ENCODE measurements around the gene PITPNM1. TPM values are rescaled to one million over a fixed set of nuclear protein-coding genes. Genes with fewer than 3 reads are reported as not detected.

The PITPNM1 gene
- total RNA-seq, 8 experiments from 2014 or later = 21.4 to 64.4 (median 35.9) TPM

DNA sequence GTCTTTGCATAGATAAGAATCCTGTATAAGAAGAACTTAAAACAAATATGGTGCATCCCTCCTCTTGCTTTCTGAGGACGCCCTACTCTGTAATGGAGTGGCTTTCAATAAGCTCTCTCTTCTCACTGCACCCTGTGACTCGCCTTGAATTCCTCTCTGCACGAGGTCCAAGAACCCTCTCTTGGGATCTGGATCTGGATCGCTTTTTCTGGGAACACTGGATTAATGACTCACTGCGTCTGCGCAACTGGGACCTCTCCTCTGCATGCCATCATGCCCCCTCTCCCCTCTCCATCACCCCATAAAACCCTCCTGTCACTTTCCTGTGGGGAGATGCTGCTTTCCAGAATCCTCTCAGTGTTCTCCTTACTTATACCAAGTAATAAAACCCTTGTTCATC lies 33.1 kb upstream of the PITPNM1 start:
- no peak overlapping the region for H3K4me3 ChIP-seq
- H3K27ac ChIP-seq = no peak overlapping the region
- ATAC-seq (replicated peaks in 6 of 8) = no peak
- whole genome bisulfite sequencing, 10 experiments = 36 to 90% (median 68%) methylated on average over 1 to 6 of the region's 6 CpGs; no CpG with 5 or more reads in 1 of the 10 experiments
- no peaks in the 10 kb centered on the region for H3K4me1 ChIP-seq (replicated peaks in 1 of 2)
- in situ Hi-C loops (cut with MboI; ENCODE audit: low pct_unique_long_range_greater_than_20kb in 2 of 9, low sequenced_read_pairs in 9 of 9, unreplicated experiment in 9 of 9) = no loop called here

DNA sequence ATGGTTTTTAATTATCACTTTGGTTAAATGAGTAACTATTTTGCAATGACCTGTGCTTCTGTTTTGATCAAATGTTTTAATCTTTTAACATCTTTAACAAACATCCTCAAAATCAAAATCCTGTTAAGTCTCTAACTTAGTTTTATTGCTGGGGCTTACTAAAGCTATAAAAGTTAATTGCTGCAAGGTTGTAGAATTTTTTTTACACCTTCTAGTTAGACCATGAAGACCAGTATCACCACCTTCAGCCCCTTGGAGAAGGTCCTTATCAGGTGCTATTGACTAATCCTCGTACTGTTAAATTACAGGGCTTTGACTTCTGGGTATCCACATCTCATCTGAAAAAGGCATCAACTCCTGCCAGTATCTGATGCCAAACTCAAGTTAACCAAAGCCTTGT lies 30.4 kb upstream of the PITPNM1 start:
- no peaks in the 10 kb centered on the region for H3K4me1 ChIP-seq (replicated peaks in 1 of 2)
- in situ Hi-C loops (cut with MboI; ENCODE audit: low pct_unique_long_range_greater_than_20kb in 2 of 9, low sequenced_read_pairs in 9 of 9, unreplicated experiment in 9 of 9) = no loop called here
- no peak overlapping the region for H3K27ac ChIP-seq
- no peak overlapping the region for H3K4me3 ChIP-seq
- WGBS, 10 experiments = 13 to 62% (median 29%) methylated on average over 1 of the region's 1 CpG; no CpG with 5 or more reads in 5 of the 10 experiments
- no peak for ATAC-seq (replicated peaks in 6 of 8)

DNA sequence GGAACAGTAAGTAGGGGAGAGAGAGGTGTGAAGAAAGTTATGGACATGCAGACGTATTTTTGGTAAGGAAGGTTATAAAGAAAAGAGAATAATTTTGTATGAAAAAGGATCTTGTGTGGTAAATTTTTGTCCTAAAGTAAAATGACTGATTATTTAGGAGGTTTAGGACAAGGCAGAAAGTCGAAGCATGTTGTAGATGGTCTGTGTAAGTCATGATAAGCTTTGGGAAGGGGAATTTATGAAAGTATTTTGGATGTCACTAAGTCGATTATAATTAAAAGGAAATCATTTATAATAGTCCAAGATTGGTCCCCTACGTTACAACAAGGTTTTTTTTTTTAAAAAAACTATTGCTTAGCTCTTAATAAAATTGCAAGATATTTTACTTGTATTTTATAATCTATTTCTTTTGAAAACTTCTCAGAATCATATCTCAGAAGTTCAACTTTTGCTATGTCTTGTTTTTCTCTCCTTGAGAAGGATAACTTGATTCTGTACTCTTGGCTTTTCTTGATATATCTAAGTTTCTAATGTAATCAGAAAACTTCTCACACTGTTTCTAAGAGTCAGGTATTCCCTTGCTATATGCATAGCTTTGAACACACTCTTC lies 29.0 kb upstream of the PITPNM1 start:
- Histone ChIP-seq H3K4me3 (no peak overlapping the region), H3K4me1 (replicated peaks in 1 of 2) (no peaks in the 10 kb centered on the region), H3K27ac (no peak overlapping the region)
- ATAC-seq (replicated peaks in 6 of 8) = no peak
- 0 to 20% (median 11%) methylated on average over 3 to 4 of the region's 4 CpGs for WGBS, 10 experiments
- in situ Hi-C loops (cut with MboI; ENCODE audit: low pct_unique_long_range_greater_than_20kb in 2 of 9, low sequenced_read_pairs in 9 of 9, unreplicated experiment in 9 of 9) = no loop called here

DNA sequence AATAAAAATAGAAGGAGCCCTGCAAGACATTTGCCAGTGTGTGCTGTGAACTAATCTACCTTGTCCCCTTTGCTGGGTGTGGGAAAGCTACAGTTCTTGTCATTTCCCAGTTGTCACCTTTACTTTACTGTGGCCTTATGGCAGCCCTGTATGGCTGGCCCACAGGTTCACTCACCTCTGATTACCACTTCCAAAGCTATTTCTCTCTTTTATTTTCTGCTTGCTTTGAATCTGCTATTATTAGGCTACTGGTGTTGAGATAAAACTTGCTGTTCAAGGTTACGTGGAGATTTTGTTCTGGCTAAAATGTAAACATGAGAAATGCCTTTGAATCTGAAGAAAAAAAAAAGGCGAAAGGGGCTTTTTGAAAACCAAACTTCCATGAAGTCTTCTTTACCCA lies 27.7 kb upstream of the PITPNM1 start:
- 17 to 100% (median 75%) methylated on average over 1 to 2 of the region's 2 CpGs; no CpG with 5 or more reads in 1 of the 10 experiments for WGBS, 10 experiments
- ATAC-seq (replicated peaks in 6 of 8) = no peak
- Histone ChIP-seq H3K4me1 (replicated peaks in 1 of 2) (no peaks in the 10 kb centered on the region), H3K4me3 (no peak overlapping the region), H3K27ac (no peak overlapping the region)
- in situ Hi-C loops (cut with MboI; ENCODE audit: low pct_unique_long_range_greater_than_20kb in 2 of 9, low sequenced_read_pairs in 9 of 9, unreplicated experiment in 9 of 9) = no loop called here

DNA sequence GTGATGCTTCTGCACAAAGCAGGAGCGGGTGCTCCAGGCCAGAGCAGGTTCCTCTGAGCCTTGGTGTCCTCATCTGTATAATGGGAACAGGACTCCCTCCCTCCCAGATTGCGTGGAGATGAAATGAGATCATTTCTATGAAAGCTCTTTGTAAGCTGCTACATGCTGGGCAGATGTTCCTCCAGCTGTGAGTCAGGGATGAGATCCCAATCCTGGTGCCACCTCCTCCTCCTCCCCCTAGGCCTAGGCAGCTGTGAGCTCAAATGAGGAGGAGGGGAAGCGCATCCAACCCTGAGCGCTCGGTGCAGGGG lies 25.1 kb upstream of the PITPNM1 start:
- peak in 1 of 8 experiments; percentile 25 for ATAC-seq (replicated peaks in 6 of 8)
- Histone ChIP-seq H3K4me1 (replicated peaks in 1 of 2) (peaks cover 5 to 6% of the 10 kb centered on the region in 2 donors), H3K27ac (no peak overlapping the region), H3K4me3 (no peak overlapping the region)
- in situ Hi-C loops (cut with MboI; ENCODE audit: low pct_unique_long_range_greater_than_20kb in 2 of 9, low sequenced_read_pairs in 9 of 9, unreplicated experiment in 9 of 9) = no loop called here
- WGBS, 10 experiments = 60 to 100% methylated on average over 1 to 2 of the region's 5 CpGs; no CpG with 5 or more reads in 8 of the 10 experiments

DNA sequence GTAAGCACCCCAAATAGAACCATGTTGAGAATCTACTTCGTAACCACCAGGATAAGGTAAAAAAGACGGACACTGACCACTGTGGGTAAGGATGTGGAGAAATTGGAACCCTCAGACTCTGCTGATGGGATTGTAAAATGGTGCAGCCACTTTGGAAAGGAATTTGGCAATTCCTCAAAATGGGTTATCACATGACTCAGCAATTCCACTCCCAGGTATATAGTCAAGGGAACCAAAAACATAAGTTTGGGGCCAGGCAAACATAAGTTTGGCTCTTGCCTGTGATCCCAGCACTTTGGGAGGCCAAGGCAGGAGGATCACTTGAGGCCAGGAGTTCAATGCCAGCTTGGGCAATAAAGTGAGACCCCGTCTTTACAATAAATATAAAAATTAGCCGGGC lies 23.2 kb upstream of the PITPNM1 start:
- WGBS, 10 experiments = 50 to 100% (median 73%) methylated on average over 1 to 4 of the region's 4 CpGs
- no peak overlapping the region for H3K27ac ChIP-seq
- no peak for ATAC-seq (replicated peaks in 6 of 8)
- in situ Hi-C loops (cut with MboI; ENCODE audit: low pct_unique_long_range_greater_than_20kb in 2 of 9, low sequenced_read_pairs in 9 of 9, unreplicated experiment in 9 of 9) = no loop called here
- no peak overlapping the region for H3K4me3 ChIP-seq
- H3K4me1 ChIP-seq (replicated peaks in 1 of 2) = peaks cover 7 to 19% of the 10 kb centered on the region in 2 donors

DNA sequence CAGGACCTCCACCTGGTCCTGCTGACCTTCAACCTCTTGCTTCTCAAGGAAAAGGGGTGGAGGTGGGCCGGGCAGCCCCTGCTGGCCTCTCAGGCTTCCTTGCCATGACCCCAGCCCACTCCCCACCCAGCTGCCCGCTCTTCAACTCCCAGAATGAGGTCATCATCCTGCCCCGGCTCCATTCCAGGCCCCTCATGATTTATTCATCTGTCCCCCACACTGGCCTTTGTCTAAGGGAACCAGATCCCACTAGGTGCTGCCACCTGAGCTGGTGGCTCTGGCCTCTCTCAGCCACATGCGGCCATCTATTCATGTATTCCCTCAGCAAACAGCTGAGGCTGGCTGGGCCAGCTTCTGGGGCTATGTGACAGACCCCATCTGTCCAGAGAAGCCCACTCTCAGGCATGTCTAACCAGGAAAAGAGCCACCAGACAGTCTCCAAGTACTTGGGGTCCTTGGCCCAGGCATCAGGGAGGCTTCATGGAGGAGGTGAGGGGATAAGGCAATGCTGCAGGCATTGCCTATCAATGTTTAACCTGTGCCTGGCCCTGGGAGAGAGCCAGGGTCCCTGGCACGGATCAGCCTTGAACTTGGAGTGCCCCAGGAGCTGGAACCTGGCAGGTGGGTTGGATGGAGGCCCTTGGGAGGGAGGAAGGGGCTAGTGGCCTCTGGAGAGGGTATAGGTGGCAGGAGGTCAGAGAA lies 20.3 kb upstream of the PITPNM1 start:
- in situ Hi-C loops (cut with MboI; ENCODE audit: low pct_unique_long_range_greater_than_20kb in 2 of 9, low sequenced_read_pairs in 9 of 9, unreplicated experiment in 9 of 9) = no loop called here
- ATAC-seq (replicated peaks in 6 of 8) = peak in 5 of 8 experiments; percentile 77 to 88 (median 81)
- peaks cover 7 to 19% of the 10 kb centered on the region in 2 donors for H3K4me1 ChIP-seq (replicated peaks in 1 of 2)
- no peak overlapping the region for H3K4me3 ChIP-seq
- WGBS, 10 experiments = 0 to 86% (median 80%) methylated on average over 1 to 2 of the region's 5 CpGs; no CpG with 5 or more reads in 7 of the 10 experiments
- peak overlapping the region in 1 of 2 donors; percentile 19 for H3K27ac ChIP-seq

DNA sequence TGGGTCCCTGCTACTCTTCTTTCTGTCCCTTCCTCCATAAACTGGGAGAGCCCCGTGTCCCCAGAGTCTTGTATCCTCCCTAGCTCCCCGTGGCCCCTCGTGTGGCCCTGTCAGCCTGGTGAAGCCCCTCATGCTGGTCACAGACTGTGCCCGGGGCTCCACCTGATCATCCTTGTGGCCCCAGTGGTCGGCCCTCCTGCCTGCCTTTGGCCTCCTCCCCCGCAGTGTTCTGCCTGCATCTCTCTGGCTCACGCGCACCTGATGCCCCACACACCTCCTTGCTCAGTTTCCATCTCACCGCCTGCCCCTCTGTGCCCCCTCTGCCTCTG lies 19.3 kb upstream of the PITPNM1 start:
- Histone ChIP-seq H3K4me1 (replicated peaks in 1 of 2) (peaks cover 7 to 19% of the 10 kb centered on the region in 2 donors), H3K27ac (peak overlapping the region in 1 of 2 donors; percentile 12), H3K4me3 (no peak overlapping the region)
- peak in 1 of 8 experiments; percentile 2 for ATAC-seq (replicated peaks in 6 of 8)
- WGBS, 10 experiments = 60 to 96% methylated on average over 1 to 5 of the region's 9 CpGs; no CpG with 5 or more reads in 8 of the 10 experiments
- in situ Hi-C loops (cut with MboI; ENCODE audit: low pct_unique_long_range_greater_than_20kb in 2 of 9, low sequenced_read_pairs in 9 of 9, unreplicated experiment in 9 of 9) = no loop called here

DNA sequence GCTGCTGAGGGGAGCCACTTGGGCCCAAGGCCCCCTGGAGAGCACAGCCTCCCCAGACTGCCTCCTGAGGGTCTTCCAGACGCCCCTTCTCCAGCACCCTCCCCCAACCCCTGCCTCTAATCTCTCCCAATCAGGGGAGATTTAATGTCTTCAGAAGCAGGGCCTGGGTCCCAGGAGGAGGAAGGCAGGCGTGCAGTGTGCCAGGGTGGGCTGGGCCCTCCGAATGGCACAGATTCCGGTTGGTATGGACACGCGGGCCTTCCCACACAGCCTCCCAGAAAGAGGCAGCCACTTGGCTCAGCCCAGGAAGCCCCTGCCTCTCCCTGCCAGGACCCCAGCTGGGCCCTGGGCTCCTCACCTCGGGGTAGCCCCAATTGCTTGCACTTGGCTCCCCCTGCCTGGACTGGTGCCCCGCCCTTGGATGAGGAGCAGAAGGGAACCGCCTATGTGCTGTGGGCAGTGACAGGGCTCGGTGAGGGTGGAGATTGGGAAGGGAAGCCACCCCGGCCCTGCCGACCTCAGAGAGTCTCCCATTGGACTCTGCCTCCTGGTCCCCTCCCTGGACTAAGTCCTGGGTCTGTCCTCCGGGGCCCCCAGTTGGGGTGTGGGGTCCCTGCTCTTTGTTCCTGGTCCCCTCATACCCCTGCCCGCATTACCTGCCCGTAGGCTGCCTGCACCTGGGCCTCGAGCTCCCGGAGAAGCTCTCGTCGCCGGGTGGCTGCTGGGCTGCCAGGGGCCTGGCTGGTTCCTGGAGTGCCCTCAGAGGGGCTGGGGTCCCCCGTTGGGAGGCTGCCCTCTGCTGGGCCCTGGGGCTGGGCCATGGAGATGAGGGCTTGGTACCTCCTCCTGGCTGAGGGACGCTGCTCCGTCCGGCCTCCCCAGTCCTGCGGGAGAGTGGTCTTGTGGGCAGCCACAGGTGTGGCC lies 18.7 kb upstream of the PITPNM1 start:
- no peak overlapping the region for H3K4me3 ChIP-seq
- ATAC-seq (replicated peaks in 6 of 8) = peak in 6 of 8 experiments; percentile 5 to 99 (median 36)
- WGBS, 10 experiments = 0 to 80% (median 28%) methylated on average over 1 to 3 of the region's 25 CpGs; no CpG with 5 or more reads in 7 of the 10 experiments
- H3K27ac ChIP-seq = peak overlapping the region in 1 of 2 donors; percentile 12
- H3K4me1 ChIP-seq (replicated peaks in 1 of 2) = peaks cover 7 to 19% of the 10 kb centered on the region in 2 donors
- in situ Hi-C loops (cut with MboI; ENCODE audit: low pct_unique_long_range_greater_than_20kb in 2 of 9, low sequenced_read_pairs in 9 of 9, unreplicated experiment in 9 of 9) = no loop called here

DNA sequence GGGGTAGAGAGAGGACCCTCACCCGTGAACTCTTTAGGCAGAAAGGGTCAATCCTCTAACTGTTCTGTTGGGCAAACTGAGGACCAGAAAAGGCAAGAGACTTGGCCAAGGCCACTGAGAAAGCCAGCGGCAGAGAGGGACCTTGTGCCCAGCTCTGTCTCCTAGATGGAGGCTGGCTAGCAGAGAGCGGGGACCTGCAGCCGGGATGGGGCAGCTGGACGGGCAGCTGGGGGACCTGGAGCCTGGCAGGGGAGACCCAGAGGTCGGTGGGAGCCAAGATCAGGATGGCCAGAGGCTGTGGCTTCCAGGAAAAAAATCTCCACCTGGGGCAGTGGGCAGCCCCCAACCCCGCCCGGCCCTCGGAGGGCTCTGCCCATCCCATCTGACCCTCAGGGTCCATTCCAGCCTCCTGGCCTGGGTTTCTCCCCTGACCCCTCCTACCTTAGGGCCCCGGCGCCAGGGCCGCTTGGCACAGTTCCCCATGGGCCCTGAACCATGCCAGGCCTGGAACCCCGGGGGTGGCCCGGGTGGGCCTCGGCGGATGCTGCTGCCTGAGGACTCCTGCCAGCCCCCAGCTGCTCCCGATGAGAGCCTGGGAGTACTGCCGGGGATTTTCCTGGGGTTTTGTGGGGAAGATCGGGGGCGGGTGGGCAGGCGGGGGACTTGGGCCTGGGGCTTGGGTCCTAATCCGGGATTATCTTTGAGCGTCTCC lies 17.8 kb upstream of the PITPNM1 start, which contains the start of gene CABP2:
TSS of gene CABP2 (minus strand) at position 603 of the 712 bp plus-strand sequence. CDS start at position 483, 120 bp downstream.
- in situ Hi-C loops (cut with MboI; ENCODE audit: low pct_unique_long_range_greater_than_20kb in 2 of 9, low sequenced_read_pairs in 9 of 9, unreplicated experiment in 9 of 9) = no loop called here
- ATAC-seq (replicated peaks in 6 of 8) = no peak
- H3K27ac ChIP-seq = peak within 1 kb of the TSS in 1 of 2 donors; percentile 12
- no peak within 1 kb of the TSS for H3K4me3 ChIP-seq
- peaks cover 7 to 19% of the 10 kb centered on the region in 2 donors for H3K4me1 ChIP-seq (replicated peaks in 1 of 2)
- 20 to 90% (median 90%) methylated on average over 1 to 2 of the region's 23 CpGs; no CpG with 5 or more reads in 7 of the 10 experiments for WGBS, 10 experiments

DNA sequence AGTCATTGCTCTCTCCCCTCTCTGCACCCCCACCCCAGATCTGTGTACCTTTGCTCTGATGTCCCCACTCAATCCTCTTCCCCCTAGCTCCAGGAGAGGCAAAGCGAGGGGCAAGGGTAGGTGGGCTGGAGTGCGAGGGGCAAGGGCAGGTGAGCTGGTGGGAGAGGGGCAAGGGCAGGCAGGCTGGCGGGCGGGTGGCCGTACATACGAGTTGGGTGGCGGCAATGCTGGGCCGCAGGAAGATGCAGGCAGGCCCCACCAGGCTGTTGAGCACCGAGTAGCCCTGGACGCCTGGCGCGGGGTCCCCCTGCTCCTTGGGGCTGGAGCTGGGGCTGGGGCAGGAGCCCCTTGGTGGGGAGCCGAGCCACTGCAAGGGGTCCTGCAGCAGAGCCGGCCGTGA lies 17.2 kb upstream of the PITPNM1 start:
- ATAC-seq (replicated peaks in 6 of 8) = no peak
- Histone ChIP-seq H3K27ac (no peak overlapping the region), H3K4me1 (replicated peaks in 1 of 2) (peaks cover 7 to 19% of the 10 kb centered on the region in 2 donors), H3K4me3 (no peak overlapping the region)
- in situ Hi-C loops (cut with MboI; ENCODE audit: low pct_unique_long_range_greater_than_20kb in 2 of 9, low sequenced_read_pairs in 9 of 9, unreplicated experiment in 9 of 9) = no loop called here
- WGBS, 10 experiments = 60 to 93% methylated on average over 2 to 3 of the region's 15 CpGs; no CpG with 5 or more reads in 8 of the 10 experiments

DNA sequence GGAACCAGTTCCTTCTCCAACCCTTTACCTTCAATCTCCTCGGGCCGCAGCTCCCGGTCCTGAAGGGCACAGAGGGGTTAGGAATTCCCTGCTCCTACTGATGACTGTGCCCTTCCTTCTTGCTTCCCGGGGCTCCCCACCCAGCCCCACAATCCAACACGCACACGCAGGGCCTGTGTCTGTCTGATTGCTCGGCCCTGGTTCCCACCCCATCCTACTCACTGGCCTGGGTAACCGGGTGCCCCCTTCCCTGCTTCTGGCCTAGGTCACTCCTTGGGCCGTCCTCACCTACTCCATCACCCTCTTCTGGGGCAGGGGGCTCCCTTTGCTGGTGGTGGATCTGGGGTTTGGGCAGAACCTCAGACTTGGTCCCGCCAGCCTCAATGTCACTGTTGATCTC lies 16.8 kb upstream of the PITPNM1 start:
- Histone ChIP-seq H3K4me3 (no peak overlapping the region), H3K4me1 (replicated peaks in 1 of 2) (peaks cover 7 to 19% of the 10 kb centered on the region in 2 donors), H3K27ac (no peak overlapping the region)
- in situ Hi-C loops (cut with MboI; ENCODE audit: low pct_unique_long_range_greater_than_20kb in 2 of 9, low sequenced_read_pairs in 9 of 9, unreplicated experiment in 9 of 9) = no loop called here
- ATAC-seq (replicated peaks in 6 of 8) = no peak
- 40% methylated on average over 1 of the region's 10 CpGs; no CpG with 5 or more reads in 9 of the 10 experiments for WGBS, 10 experiments

Measured in motor neuron (in vitro differentiated cells).